SKM-1 treated with dmso at 0.1 percent for 144 hours (cell line): ENCODE data around the gene TLE3.

Source experiments
- DNase-seq: peaks from one replicate; lab custom pipeline; 2025; ENCODE audit not compliant: unreplicated experiment; lab: John Stamatoyannopoulos, UW

Gene TLE3

DNA sequence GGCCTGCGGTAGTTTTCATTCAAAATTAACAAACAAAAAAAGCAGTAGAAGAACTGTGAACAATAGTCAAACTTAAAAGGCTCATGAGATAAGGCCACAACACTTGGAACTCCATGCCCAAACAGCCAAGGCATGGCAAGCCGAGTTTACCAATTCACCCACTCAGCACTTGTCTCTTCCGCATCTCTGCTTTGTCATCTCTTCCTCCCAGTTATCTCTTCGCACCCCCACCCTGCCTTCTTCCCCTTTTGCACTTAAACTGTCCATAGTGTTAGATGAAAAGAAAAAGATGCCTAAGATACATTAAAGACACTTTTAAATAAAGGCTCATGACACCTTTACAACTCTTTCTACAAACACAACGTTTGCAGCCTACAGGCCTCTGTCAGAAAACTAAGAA lies 11.1 kb downstream of the TLE3 start:
- DNase-seq, result peak; percentile 59

DNA sequence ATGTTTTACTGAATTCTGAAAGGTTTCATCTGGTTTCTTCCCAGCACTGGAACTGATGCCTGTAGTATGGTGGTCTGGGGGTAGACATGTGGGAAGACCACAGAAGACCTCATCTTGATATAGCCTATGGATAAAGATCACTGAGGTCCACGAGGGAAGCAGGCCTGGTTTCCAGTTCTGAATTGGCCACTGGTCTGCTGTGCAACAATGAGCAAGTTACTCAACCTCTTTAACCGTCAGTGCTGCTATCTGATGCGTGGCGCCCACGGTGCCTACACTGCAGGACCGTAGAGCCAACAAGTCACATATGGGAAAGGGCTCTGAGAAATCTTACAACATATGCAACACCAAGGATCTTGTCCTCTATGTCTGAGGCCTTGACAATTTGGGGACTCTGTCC lies 13.3 kb downstream of the TLE3 start:
- DNase-seq, result no peak

DNA sequence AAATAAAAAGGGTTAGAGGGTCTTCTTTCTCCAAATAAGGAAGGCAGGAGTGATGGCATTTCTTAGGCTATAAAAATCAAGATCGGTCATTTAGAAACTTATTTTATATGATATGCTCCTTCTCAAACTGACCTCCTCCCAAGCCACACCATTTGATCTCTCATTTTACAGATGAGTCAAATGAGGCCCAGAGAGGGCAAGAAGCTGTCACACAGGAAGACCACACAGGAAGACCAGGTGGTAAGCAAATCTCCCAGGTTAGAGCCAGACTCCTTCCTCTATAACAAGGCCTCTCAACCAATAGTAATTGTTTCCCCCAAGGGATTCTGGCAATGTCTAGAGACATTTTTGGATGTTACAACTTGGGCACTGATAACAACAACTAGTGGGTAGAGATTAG lies 13.8 kb downstream of the TLE3 start:
- DNase-seq, result no peak

DNA sequence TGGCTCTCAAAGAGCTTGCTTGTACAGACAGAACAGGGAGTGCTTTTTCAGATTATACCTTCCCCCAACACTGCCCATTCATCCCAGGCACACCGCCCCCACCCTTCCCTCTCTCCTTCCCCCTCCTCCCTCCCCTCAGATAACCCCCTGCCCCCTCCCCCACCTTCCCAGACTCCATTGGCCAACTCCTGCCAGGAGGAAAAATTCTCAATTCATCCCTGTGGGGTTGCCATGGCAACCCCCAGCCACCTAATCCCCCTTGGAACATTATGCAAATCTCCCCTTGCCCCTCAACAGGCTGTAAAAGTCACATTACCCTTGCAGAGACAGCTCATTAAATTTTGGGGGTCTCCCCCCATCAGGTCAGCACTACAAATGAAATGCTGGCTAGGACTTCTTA lies 14.3 kb downstream of the TLE3 start:
- no peak for DNase-seq

DNA sequence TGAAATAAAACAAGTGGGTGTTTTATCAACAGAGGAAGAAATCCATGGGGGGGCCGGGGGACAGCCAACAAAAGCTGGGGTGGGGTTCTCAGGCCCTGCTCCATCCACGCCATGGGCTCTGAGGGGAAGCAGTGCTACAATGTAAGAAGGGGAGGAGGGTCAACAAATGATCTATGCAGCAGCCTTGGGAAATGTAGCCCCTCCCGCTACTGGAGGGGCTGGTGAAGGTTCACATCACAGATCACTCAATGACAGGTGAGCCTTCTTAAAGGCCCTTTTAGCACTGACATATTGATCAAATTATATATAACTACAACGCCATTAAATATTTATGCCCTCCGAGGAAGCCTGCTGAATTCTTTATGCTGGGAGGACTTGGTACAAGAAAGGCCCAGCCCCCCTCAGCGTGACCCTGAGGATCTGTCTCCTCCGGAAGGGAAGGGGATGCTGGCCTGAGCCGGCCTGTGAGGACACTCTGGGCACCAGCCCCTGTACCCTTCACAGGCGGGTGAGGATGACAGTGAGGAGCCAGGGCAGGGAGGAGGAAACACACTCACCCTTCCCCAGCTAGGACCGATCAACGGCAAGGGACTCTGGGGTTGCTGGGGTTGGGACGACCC lies 15.3 kb downstream of the TLE3 start:
- no peak for DNase-seq

DNA sequence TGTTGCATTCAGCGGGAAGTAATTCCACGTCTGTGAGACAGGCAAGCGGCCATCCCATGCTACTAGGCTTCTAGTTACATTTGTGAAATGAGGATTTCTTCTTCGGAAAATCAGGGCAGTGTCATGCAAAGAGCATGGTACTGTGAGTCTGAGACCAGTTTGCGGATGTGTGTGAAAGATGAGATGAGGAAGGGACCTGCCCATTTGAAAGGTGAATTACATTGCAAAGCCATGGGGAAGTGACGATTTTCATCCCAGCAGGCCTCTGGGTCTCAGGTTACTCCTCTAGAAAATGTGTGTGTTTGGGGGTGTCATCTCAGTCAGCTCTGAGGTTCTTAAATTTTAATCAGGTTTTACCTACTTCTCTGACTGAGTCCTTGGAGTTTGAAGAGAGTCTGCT lies 16.1 kb downstream of the TLE3 start:
- no peak for DNase-seq

DNA sequence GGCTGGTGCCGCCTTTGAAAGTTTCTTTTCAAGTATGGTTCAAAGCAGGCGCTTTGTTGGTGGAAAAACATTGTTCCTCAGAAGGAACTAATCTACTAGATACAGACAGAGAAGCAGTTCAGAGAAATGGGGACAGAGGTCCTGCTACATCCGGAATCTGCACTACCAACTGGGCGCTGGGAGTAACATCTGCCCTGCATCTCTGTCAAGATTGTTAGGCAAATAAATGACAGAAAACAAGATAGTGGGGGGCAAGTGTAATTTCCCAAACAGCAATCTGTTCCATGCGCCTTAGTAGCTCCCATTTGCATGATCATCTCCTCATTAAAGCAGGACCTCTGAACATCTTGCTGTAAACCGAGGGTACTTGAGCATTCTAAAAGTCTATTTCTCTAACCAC lies 17.4 kb downstream of the TLE3 start:
- no peak for DNase-seq

DNA sequence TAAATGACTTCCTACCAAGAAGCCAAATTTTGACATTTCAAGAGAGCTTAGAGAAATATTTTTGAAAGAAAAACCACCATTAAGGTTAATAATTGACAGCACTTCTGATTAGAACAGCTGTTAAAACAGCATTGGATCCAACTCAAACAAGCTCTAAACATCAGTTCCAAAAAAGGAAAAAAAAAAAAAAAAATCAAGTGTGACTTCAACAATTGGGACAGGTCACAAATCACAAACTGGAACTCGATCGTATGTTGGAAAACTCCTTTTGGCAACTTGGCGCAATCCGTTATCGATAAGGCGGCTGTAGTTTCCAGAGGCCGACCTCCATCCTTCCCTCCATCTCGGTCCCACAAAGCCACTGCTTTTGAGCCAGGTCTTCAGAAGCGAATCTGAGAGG lies 17.8 kb downstream of the TLE3 start:
- DNase-seq, result no peak

DNA sequence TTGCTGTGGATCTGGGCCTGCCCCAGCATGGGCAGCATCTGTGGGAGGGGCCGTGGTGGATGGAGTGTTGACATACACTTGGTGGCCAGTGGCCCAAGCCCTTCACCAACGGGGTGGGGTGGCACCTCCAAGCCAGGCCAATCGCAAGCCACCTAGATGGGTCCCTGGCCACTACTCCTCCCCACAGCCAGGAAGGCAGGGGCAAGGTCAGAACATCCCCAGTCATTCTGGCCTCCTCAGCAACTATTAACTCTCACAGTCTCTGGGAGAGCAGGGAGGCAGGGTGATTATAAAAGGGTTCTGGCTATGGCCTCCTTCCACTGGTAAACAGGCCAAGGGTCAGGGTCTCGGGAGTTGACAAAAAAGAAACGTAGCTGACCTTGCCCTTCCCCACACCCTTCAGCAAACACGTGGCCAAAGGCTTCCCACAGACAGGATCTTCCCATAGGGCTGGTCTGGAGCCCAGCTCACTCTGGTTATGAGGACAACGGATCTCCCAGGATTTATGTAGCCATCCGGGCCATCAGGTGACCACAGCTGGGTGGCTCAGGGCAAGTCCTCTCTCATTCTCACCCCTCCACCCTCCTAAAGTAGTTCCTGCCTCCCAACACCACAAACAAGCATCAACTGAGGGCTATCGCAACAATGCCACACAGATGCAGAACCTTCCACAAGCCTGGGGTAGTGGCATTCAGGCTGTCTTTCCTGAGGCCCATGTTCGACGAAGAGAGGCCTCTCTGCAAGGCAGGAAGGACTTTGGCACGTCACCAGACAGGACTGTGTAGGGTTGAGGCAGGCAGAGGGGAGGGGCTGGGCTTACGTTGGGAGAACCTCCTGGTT lies 18.9 kb downstream of the TLE3 start:
- DNase-seq, result no peak

DNA sequence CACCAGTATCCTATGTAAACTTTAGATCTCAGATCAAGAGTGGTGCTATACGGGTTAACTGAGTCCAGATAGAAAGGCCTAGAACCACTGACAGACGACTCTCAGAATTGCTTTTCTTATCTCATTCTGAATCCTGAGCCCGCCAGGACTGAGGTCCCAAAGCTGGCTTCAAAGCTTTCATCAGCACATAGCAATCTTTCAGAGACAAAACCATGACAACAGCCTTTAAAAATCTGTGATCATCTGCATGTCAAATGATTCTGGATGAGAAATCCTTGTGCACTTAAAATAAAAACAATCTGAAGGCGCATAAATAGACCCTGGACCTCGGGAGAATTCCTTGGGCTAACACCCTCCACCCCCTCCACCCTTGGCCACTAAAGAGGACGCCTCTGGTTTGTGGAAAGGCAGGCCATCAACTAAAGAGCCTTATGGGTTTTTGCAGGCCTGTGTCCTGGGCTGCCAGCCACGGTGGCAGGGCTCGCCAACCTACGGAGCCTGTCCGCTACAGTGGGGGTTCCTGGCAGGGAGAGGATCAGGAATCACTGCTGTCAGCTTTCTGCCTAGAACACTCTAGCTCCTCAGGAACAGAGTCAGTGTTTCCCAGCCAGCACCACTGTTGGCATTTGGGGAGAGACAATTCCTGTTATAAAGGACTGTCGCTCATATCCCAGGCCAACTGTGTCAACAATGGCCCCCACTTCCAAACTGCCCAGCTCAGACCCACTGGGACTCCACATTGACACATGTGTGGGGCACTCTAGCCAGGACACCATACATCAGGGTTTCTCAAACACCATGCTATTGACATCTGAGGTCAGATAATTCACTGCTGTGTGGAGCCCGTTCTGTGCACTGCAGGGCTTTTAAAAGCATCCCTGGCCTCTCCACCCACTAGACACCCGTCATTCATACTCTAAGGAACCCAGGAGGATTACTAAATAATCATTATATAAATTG lies 20.2 kb downstream of the TLE3 start:
- DNase-seq, result no peak

DNA sequence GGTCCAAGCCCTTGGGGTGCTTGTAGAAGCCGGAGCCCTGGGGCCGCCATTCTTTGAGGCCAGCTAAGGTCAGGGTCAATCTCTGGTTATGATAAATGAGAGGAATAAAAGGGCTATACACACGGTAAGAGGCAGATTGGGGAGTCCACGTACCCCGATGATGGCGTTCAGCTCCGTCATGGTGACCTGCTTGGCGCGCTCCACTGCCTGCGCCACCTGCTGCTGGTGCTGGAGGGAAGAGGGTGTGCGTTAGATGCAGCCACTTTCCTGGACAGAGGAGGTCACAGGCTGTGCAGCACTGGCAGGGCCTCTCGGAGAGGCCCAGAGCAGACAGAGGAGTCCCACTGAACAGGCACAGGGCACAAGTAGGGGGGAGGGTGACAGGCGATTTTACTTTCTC lies 23.3 kb downstream of the TLE3 start:
- DNase-seq, result no peak

DNA sequence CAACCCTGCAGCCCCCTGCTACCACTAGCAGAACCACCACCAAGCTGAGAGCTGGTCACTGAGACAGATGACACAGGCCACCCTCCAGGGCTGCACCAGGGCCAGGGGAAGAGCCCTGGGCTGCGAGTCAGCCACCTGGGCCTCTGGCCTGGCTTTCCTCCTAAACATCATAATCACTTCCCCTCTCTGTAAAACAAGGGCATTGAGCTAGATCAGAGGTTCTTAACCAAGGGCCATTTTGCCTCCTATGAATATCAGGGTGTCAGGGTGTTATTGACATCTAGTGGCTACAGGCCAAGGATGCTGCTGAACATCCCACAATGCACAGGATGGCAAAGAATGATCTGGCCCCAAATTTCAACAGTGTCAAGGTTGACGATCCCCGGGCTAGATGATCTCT lies 25.2 kb downstream of the TLE3 start:
- DNase-seq, result no peak

DNA sequence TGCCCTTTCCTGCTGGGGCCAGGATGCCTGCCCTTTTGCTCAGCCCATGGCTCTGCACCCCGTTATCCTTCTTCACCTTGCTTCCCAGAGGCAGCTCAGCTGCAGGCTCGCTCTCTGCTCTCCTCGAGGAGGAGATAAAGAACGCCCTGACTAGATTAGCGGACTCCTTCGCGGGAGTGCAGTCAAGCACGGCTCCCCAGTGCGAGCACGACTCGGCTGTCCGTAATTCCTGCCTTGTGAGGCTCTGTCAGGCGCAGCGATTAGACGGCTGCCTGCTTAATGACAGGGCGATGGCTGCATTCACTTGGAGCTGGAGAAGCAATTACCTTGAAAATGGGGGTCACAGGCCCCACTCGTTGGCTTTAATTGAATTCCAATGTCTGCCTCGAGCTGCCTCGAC lies 25.9 kb downstream of the TLE3 start:
- no peak for DNase-seq

DNA sequence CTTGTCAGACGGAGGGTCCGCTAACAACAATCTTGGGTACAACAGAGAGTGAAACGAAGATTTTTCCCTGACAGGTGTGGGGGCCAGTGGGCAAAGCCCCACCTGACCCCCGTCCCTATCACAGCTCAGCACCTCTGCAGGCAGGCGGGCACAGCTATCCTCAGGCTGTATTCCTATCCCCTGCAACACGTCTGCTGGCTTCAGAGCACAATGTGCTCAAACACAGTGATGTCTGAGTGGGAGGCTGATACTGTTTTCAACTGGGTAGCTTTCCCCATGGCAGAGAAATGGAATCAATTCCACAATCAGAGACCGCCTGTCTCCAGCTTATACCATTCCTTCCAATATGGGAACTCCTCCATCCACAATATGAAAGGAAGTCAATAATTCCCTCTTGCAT lies 28.0 kb downstream of the TLE3 start:
- DNase-seq, result no peak

DNA sequence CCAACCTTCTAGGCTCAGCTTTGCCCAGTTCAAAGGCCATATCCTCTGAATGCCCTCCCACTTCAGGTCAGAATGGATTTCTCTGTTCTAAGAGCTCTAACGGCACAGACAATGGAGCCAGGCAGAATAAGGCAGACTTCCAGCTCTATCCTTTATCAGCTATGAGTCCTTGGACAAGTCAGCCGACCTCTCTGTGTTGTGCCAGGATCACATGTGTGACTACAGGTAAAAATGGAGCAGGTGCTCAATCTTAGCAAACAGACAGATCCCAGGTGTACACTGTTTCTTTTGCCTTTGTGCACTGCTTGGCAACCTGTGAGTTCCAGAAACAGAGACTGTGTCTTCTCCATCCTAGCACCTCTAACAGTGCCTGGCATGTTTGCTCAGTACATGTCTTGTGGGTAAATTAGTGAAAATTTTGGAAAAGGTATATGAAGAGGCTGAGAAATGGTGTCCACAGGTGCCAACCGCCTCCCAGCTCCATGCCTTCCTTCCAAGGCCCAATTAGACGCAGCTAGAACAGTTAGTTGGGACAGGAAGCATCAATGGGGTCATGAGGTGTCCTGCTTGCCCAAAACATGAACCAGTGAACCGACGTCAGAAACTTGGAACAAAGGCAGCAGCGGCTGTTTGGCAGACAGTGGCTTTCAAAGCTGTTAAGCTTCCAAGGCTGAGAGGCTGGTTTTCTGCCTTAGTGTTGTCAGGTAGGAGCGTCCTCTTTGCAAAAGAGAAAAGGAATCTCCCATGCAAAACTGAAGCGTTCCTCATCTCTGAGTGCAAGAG lies 28.7 kb downstream of the TLE3 start:
- no peak for DNase-seq

DNA sequence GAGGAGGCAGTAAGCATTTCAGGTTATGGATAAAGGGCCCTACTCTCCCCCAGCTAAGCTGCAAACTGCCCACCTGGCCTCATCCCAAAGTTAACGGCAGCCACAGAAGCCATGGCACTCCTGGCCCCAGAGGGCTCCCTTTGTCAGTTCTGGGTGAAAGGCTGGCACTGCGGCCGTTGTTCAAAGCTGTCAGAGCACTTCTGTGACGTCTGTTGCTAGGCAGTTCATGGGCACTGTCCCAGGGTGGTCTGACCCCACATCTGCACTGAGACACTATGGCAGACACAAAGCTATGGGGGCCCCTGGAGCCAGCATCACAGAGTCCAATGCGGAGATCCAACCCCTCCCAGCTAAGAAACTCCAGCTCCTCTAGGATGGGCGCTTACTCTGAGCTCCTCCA lies 30.0 kb downstream of the TLE3 start:
- no peak for DNase-seq

DNA sequence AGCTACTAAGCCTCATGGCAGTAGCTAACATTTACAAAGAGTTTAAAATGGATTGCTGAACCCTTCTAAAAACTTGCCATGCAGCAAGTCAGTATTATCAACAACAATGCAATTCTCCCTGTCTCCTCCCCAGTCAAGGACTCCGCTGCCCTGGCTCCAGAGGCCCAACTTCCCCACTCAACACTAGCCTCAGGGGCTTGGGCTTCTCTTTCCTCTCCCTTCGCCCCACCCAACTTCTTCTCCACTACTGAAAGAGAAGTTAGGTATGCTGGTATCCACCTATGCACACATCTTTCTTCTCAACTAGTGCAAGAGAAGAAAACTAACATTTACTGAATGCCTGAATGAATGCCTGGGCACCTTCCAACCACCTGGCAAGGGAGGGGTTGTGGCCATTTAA lies 30.7 kb downstream of the TLE3 start:
- DNase-seq, result no peak

DNA sequence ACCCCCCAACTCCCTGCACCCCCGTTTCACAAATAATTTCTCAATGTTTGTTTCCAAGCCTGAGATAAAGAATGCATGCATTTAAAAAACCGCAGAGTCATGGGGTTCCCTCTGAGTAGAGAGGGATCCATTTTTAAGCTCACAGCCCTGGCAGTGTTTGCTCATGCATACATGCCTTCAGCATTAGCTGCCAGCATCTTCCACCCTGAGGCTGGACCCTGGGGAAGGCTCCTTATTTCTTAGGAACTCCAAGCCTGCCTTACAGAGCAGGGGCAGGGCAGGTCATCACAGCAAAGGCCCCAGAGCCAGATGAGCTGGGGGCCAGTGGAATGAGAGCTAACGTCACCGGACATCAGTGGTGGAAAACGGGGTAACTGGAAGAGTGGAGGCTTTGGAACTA lies 31.3 kb downstream of the TLE3 start:
- no peak for DNase-seq

DNA sequence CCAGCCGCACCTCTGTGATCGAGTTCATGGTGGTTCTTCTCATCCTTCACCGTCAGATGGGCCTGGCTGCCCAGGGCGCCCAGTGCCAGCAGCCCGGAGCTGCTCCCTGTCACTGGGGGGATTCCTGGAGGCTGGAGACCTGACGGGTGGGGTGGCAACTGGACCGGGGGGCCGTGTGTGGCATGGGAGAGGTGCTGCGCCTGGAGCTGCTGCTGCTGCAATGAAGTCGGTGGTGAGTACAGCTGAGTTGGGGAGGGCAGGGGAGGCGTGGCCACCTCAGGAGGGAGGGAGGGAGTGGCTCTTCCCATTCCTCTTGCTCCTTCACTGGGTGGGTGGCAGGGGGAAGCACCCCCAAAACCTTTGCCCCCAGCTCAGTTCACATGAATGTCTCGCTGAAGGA lies 31.7 kb downstream of the TLE3 start:
- DNase-seq, result no peak

DNA sequence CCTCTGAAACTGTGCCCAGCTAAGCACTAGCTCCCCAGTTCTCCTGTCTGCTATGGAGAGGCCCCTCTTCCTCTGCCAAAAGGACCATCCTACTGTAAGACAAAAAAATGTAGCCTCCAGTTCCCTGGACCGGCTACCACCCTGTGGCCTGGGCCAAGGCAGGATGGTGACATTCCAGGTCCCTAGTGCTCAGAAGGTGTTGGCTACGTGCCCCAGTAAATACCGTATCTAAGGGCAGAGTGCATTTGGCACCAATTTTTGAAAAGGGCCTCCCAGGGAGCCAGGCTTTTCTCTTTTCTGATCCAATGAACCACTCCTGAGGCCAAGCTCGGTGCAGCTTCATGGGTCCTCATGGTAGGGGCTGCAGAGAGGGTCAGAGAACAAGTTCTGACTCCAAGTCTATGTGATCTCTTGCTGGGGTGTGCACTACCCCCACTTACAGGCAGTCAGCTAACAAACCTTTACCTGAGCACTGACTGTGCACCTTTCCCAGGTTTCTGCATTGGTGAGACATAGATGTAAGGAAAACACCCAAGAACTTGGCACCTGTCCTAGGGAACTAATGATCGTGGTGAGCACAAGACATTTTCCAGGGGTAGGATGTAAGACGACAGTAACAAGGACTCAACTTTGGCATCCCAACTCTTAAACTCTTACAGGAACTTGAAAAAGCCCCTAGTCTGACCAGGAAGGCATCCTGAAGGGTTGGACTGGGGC lies 32.6 kb downstream of the TLE3 start:
- no peak for DNase-seq
